OCI-LY1 (cell line): ENCODE data around the gene KIF17.

ENCODE experiments used
- EZH2 ChIP-seq: fragments of 200-600 bp; sonication (generic), shearing (Covaris generic); IDR thresholded peaks from 2 replicates; pipeline ENCODE4 v1.8.0; 2017; ENCODE audit warnings: borderline replicate concordance, mixed run types, mild to moderate bottlenecking, antibody characterized with exemption, low read length, moderate library complexity, mixed read lengths
- TF ChIP-seq, protein P1 (sequence below): fragments of 200-600 bp; sonication (generic), shearing (Covaris generic); IDR thresholded peaks from 2 replicates; pipeline ENCODE4 v1.5.1; 2017; ENCODE audit warnings: mild to moderate bottlenecking, antibody characterized with exemption, low read length, moderate library complexity, mixed read lengths

DNA sequence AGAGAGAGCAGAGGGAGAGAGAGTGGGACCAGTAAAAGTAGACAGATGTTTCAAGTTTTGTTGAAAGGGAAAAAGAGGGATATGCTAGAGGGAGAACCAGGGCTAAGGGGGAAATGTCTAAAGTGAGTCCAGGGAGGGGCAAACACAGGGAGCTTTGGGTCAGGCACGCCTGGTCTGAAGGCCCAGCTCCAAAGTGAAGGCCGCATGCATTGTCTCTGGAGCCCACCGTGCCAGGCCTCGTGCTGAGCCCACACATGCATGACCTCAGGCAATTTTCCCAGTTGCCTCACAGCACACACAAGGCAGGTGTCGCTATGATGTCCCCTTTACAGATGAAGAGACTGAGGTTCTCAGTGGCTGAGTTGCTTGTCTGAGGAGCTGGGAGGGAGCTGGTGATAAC lies 16.0 kb downstream of the KIF17 start:
- TF ChIP-seq, protein P1, sequence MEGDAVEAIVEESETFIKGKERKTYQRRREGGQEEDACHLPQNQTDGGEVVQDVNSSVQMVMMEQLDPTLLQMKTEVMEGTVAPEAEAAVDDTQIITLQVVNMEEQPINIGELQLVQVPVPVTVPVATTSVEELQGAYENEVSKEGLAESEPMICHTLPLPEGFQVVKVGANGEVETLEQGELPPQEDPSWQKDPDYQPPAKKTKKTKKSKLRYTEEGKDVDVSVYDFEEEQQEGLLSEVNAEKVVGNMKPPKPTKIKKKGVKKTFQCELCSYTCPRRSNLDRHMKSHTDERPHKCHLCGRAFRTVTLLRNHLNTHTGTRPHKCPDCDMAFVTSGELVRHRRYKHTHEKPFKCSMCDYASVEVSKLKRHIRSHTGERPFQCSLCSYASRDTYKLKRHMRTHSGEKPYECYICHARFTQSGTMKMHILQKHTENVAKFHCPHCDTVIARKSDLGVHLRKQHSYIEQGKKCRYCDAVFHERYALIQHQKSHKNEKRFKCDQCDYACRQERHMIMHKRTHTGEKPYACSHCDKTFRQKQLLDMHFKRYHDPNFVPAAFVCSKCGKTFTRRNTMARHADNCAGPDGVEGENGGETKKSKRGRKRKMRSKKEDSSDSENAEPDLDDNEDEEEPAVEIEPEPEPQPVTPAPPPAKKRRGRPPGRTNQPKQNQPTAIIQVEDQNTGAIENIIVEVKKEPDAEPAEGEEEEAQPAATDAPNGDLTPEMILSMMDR = no peak
- TF ChIP-seq EZH2 = no peak
